GM21786 (cell line): Measurements from ENCODE around the gene MGRN1.
A peak's percentile ranks its signal among the peaks of the same experiment; 100 is the strongest.

Experiments used
- ATAC-seq: cut with Tn5 transposase; IDR thresholded peaks from one replicate; pipeline ENCODE4 v1.9.1; 2021; ENCODE audit not compliant: unreplicated experiment

The MGRN1 gene

DNA sequence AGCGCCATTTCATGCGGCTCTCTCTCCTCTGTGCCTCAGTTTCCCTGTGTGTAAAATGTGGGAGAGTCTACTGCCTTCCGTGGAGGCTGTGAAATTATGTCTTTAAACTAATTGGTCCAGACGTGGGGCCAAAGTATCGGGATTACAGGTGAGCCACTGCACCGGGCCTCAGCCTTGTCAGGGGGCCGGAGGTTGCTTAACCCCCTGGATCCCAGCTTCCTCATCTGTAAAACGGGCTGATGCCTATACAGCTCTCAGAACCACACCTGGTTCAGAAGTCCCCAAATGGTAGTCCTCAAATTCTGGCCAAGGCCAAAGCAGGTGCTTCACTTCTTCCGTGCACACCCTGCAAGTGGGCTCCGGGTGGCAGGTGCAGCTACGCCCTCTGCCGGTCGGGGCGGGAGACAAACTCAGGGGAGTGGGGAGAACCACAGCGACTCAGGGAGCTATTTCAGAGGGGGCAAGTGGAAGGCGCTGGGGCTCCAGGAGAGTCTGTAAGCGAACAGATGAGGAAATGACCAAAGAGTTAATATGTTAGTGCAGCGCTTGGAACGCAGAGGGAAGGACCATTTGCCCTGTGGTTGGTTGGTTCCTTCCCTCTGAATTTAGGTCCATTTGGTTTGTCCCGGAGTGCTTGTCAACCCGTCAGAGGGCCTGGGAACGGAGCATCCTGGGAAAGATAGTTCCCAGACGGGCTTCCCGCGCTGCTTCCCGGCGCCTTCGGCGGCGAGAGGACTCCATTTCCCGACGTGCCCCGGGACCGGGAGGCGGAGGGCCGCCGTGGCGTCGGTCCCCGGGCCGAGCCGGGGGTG, at the start of gene MGRN1:
MGRN1 (plus strand) TSS at position 812 of the 812 bp plus-strand sequence. CDS start 135 bp downstream, outside the sequence.
- peak; percentile 68 for ATAC-seq

DNA sequence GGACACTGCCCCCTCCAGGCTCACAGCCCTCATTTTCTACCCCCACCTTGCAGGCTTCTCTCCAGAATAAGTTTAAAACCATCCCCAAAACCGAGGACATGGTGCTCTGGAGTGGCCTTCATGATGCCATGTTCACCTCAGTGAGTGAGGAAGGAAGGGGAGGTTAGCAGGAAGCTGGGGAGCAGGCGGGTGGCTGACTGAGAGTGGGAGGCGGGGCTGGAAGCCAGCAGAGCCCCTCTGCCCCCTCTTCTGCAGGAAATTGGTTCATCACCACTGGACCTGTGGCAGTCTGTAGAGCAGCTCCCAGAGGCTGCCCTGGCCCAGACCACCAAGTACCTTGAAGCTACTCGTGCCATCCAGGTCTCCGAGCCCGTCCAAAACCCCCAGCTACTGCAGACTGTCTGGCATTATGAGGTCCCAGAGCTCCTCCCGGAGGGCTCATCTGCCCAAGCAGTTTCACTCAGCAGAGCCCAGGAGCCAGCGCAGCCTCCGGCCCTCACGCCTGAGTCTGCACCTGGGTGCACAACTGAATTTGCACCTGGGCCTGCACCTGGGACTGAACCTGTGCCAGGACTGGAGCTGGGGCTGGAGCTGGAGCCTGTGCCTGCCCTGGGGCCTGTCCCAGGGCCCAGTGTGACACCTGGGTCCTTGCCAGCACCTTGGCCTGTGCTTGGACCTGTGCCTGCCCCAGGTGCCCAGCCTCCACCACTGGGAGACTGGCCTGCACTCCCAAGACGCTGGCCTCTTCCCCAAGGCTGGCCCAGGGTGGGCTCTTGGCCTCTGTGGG, 49.5 kb upstream of the MGRN1 start:
- ATAC-seq, result no peak

DNA sequence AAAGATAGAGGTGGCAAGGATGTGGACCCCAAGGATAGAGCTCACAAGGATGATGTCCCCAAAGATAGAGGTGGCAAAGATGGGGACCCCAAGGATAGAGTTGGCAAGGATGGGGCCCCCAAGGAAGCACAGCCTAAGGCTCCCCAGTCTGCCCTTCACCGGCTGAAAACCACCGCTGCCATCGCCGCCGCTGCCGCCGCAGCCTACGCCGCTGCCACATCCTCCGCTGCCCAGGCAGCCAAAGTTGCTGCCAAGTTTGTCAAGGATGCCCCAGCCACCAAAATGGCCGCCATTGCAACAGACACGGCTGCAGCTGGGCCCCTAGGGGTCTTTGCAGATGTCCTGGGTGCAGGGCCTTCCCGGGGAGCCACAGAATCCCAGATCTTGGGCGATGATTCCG, 48.6 kb upstream of the MGRN1 start:
- ATAC-seq, result no peak

DNA sequence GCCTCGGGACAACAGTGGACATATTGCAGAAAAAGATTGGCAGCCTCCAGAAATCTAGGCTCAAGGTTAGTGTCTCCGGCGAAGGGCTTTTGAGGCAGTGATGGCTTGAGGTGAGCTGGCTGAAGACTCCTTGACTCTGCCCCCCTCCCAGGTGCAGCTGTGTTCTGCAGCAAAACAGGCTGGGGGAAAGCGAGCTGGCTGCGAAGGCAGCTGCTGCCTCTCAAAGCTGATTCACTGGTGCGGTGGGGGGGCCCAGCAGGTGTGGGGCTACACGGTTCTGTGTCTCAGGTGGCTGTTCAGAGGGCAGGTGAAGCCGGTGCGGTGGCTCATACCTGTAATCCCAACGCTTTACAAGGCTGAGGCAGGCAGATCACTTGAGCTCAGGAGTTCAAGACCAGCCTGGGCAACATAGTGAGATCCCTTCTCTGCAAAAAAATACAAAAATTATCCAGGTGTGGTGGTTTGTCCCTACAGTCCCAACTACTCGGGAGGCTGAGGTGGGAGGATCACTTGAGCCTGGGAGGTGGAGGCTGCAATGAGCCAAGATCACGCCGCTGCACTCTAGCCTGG, 45.6 kb upstream of the MGRN1 start:
- ATAC-seq, result no peak

- ATAC-seq, result no peak
These were observed 44.4 kb upstream of the MGRN1 start for GRCh38 chr16:4580250-4580649.

DNA sequence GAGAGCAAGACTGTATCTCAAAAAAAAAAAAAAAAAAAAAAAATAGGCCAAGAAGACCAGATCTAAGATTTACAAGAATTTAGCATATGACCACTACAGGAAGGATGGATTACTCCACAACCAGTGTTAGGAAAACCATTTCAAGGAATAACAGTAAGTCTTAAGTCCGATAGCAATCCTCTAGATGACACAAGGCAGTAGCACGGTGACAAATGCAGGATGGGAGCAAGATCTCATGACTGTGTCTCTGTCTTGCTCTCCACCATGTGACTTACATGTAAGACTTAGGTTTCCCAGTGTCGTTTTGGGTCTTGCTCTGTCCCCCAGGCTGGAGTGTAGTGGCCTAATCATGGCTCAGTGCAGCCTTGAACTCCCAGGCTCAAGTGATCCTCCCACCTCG, 40.7 kb upstream of the MGRN1 start:
- ATAC-seq, result no peak

DNA sequence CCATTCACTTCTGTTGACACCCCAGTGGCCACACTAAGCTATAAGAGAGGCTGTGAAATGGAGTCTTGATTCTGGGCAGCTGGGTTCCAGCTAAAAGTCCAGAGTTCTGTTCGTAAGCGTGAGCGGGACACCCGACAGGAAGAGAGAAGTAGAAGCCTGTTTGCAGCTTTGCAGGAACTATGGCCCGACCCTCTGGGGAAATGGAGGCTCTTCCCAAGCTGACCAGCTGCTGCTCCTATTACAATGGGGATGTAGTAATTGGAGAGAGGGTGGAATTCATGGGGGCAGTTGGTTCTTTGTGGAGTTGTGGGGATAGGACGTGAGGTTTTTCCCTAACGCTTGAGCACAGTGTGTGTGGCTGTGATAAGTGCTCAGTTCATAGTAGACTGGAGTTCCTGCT, 38.3 kb upstream of the MGRN1 start:
- ATAC-seq, result no peak

- ATAC-seq, result no peak
These were observed 36.2 kb upstream of the MGRN1 start for GRCh38 chr16:4588386-4588785.

GRCh38 chr16:4588961-4589360, 35.7 kb upstream of the MGRN1 start:
- ATAC-seq, result no peak

DNA sequence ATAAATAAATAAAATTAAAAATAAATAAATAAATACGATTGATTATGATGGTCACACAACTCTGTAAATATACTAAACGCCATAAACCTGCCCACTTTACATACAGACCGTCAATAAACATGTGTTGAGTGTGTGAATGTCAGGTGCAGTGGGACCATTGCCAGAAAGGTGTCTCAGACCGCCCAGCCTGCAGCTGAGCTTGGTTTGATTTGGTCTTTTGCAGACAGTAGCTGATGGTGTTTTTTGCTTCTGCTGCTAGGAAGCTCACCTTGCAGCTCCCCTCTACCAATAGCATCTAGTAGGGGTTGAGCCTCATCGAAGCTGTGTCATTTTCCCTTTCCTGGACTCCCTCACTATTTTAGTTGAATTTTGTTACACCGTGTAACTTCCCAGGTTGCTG, 33.4 kb upstream of the MGRN1 start:
- ATAC-seq, result no peak

DNA sequence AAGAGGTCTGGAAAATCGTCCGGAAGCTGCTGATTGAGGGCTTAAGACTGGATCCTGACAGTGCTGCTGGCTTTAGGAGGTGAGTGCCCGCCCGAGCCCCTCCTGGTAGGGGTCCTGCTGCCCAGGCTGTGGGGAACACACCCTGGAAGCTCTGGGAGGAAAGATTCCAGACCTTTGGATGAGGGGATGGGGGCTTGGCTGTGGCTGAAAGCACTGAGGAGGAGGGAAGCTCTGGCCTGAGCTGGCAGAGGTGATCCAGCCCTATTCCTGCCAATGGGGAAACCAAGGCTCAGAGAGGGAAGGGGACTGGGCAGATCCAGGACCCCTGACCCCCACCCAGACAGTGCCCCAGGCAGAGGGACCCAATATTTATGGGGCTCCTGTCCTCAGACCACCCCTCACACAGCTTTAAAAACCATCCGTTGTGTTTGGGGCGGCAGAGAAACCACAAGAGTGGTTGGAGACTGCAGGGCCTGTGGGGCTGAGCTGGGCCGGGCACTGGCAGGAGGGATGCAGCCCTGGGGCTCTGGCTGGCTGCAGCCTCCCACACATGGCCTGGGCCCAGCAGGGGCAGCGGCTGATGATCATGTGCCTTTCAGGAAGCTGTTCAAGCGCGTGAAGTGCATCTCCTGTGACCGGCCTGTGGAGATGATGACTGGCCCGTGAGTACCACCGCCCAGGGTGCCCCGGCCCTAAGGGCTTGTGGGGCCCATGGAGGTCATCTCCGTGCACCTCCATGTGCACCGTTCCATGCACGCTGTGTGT, 32.7 kb upstream of the MGRN1 start:
- no peak for ATAC-seq

GRCh38 chr16:4593086-4593485, 31.5 kb upstream of the MGRN1 start:
- ATAC-seq, result no peak

DNA sequence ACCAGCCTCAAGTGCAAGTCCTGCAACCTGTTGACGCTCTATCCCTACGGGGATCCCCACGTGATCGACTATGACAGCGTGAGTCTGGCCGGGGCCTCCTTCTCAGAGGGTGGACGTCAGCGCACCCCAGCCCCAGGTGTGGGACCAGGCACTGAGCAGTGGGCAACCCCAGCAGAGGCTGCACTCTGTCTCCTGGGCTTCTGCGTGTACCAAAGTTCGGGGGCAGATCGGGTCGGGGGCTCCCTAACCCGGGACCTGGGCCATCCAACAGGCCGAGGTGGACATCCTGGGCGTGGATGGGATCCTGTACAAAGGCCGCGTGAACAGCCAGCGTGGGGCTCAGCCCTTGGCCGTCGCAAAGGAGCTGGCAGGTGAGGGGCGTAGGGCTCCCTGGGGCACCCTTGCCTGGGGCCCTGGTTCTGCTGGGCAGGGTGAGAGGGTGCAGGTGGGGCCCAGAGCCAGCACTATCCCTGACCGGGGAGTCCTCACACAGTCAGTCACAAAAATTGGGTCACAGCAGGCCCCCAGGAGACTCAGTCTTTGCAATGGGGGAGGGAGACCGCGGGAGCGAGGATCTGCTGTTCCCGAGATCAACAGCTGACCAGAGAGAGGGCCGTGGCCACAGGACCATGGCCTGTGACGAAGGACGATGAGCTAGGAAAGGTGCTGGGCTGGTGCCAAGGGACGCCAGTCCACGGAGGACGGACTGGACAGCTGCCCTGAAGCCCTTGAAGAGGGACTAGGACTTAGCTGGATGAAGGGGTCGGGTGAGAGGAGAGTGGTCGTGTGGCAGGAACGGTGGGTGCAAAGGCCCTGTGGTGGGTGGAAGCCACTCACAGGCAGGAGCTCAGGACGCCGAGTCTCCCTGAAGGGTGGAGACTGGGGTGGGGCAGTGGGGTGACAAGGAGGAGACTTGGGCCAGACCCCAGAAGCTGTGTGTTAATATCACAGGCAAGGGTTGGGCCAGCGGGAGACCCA, 29.9 kb upstream of the MGRN1 start:
- ATAC-seq, result no peak

DNA sequence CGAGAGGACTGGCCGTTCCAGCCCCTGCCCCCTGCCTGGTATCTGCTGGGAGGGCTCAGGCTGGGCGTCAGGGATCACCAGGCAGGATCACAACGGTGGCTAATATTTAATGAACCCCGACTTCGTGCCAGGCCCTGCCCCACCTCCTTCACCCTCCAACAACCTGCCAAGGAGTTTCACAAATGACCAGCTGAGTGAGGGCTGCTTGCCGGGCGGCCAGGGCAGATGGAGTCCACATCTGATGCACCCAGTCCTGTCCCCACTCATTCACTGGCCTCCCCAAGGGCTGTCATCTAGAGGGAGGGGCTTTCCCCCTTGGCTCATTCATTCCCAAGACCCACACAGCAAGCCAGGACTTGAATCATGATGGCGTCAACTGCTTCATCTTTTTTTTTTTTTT, 27.5 kb upstream of the MGRN1 start:
- no peak for ATAC-seq

- no peak for ATAC-seq
These were observed 25.6 kb upstream of the MGRN1 start for GRCh38 chr16:4599037-4599436.

DNA sequence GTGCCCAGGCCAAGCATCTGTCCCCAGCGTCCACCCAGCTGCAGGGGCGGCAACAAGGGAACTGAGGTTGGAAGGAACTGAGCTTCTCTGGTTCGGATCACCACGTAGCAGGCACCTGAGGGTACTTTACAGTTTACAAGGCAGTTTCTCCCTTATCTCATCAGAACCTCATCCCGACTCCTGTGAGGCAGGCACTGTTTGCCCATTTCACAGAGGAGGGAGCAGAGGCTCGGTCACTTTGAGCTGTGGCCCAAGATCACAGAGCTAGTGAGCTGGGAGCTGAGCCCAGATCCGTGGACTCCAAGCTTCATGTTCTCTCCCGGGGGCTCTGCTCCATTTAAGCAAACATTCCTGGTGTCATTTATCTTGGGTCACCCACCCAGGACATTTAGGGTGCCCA, 25.1 kb upstream of the MGRN1 start:
- ATAC-seq, result no peak

DNA sequence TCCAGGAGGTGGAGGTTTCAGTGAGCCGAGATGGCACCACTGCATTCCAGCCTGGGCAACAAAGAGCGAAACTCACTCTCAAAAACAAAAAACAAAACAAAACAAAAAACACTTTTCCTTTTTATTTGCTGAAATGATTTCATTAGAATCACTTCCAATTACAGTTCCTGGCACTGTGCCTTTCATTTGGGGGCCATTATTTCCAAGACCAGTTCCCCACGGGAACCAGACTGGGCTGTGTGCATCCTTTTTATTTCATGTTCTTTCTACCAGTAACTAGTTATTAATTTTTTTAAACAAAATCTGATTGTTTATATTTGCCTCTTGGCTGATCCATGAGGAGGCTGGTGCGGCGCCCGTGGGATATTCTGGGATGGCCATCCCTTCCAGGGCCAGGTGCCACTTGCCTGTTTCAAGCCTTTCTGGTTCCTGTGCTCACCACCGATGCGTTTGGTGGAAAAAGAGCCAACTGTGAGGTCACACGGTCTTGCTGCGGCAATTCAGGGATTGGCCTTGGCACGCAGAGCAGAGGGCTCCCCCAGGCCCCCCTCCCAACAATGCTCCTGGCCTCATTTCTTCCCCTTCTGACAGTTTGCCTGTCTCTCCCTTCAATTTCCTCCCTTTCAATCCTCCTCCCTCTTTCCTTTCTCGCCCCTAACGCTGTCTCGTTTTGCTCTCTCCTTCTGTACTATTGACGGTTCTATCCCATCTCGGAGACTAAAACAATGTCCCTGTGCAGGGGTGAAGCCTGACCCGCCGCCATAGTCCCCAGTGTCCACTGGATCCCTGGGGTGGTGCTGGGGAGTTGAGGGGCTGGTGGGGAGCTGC, 23.4 kb upstream of the MGRN1 start:
- ATAC-seq, result no peak

- ATAC-seq, result no peak
These were observed 22.8 kb upstream of the MGRN1 start for GRCh38 chr16:4601864-4602186.

- no peak for ATAC-seq
These were observed 22.3 kb upstream of the MGRN1 start for GRCh38 chr16:4602331-4602730.
